ENCODE measurements around the gene CPN1.

Gene CPN1

GRCh38 chr10:99995269-99995668 is 86.4 kb downstream of the CPN1 start:
- DNase-seq, result no peak

GRCh38 chr10:99994801-99995200 is 86.9 kb downstream of the CPN1 start:
- no peak for DNase-seq

GRCh38 chr10:99993701-99994689 is 87.7 kb downstream of the CPN1 start:
- DNase-seq, result peak; percentile 66
